Mammary epithelial cell (primary cell): ENCODE results near the gene WDR27.

ENCODE experiments used
- CTCF ChIP-seq, 2 donors: IDR thresholded peaks in 1 of 2; conservative IDR thresholded peaks in 1 of 2; 2 replicates each; pipeline ENCODE4 v1.5.1; 2011 to 2012; ENCODE audit warnings: inconsistent platforms in 2 of 2, low read length in 2 of 2, mild to moderate bottlenecking in 2 of 2, control low read depth in 1 of 2, low read depth in 1 of 2; ENCODE audit not compliant: insufficient read depth in 1 of 2; ENCODE audit errors: extremely low read depth in 1 of 2
- EZH2 ChIP-seq: IDR thresholded peaks from 2 replicates; pipeline ENCODE4 v1.6.1; 2012; ENCODE audit warnings: low read length, inconsistent platforms, borderline replicate concordance

DNA sequence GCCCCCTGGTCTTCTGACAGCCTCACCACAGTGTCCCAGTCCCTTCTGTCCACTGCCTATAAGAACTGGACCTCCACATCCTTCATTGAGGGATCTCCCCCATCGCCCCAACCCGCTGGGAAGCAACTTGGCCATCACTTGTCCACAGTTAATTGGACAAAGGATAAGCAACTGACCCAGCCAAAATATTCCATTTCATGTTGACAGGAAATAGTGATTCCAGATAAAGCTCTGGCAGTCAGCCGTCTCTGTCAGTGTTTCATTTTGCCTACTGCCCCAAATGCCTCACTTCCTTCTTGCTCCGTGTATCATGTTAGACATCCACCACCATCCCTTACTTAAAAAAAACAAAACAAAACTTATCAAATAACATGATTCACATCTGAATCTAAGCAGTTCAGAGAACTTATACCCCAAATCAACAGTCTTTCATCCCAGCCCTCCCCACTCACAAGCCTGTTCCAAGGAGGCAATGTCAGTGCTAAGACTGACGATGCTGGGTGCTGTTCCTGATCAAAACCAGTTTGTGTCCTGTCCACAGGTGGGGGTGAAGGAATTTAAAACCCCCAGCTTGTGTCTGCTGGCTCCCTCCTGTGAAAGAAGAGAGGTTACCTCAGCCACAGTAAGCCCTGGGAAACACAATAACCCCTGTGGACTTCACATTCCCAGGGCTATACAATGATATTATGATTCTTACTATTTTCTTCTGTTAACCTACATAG, 162.5 kb downstream of the WDR27 start:
- no peak for TF ChIP-seq CTCF (conservative IDR thresholded peaks at IDR 0.05 in 1 of 2, IDR thresholded peaks at IDR 0.05 in 1 of 2; ENCODE audit: extremely low read depth in 1 of 2, insufficient read depth in 1 of 2, low read depth in 1 of 2, low read length in 2 of 2)
- TF ChIP-seq EZH2: no peak
